GM04503 (cell line): ENCODE measurements around the gene DNAH10.
A peak's percentile ranks its signal among the peaks of the same experiment; 100 is the strongest.

Source experiments
- DNase-seq: peaks from one replicate; pipeline ENCODE4 v3.0.0-alpha.2; 2012; ENCODE audit warnings: low read depth

DNAH10 gene

DNA sequence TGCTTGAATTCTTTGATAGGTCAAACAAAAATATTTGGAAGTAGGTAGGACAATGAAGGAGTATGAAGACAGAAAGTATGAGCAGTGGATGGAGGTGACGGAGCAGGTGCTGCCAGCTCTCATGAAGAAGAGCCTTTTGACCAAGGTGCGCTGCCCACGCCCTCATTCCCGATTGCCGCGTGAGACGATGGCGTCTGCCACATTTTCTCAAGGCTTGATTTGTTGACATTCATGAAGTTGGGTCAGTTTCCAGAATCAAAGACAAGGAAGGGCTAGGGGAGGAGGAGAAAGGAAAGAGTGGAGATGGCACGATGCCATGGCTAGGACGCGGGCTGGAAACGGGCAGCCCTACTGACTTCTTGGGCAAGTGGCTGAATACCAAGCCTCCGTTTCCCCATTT, 37.1 kb downstream of the DNAH10 start:
- DNase-seq: no peak

DNA sequence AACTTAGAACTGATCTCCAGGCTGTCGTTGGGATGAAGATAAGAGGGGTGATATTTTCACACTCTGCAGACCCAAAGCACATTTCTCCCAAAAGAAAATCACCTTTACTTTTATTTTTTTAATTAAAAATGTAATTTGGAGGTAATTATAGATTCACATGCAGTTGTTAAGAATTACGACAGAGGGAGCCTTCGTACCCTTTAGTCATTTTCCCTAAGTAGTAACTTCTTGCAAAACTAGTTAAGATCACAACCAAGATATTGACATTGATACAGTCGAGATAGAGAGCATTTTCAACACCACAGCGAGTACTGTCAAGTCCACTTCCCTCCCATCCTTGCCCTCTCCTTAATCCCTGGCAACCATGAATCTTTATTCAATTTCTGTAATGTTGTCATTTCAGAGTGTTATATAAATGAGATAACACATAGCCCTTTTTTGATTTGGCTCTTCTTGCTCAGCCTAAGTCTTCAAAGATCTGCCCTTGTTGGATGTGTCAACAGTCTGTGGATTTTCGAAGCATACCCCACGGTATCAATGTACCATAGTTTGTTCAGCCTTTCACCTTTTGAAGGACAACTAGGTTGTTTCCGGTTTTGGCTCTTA, 39.6 kb downstream of the DNAH10 start:
- no peak for DNase-seq

DNA sequence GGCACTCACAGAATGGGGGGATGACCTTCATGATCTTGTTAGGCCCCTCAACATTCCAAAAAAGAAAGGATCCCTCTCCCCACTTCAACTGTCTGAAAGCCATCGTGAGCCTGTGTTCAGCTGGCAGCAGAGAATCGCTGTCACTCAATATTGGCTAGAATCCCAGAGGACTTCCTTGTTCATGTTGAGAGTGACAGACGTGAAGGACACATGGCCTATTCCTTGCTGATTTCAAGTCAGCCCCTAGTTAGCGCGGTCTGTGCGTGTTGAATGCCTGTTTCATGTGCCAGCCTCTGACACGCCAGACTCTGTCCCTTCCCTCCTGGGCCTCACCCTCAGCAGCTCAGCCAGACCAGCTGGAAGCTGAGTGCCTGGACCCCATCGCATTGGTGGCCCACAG, 43.1 kb downstream of the DNAH10 start:
- DNase-seq: no peak

DNA sequence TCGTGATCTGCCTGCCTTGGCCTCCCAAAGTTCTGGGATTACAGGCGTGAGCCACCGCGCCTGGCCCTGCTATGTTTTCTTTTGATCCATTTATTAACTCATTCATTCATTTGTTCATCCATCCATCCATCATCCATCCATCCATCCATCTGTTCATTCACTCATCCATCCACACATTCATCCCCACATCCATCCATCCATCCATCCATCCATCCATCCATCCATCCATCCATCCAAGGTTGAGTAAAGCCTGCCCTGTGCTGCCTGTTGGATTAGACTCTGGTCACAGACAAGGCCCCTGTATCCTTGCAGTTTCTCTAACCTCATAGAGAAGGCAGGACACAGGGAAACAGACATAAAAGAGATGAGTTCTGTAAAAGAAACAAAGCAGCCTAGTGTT, 44.9 kb downstream of the DNAH10 start:
- no peak for DNase-seq

DNA sequence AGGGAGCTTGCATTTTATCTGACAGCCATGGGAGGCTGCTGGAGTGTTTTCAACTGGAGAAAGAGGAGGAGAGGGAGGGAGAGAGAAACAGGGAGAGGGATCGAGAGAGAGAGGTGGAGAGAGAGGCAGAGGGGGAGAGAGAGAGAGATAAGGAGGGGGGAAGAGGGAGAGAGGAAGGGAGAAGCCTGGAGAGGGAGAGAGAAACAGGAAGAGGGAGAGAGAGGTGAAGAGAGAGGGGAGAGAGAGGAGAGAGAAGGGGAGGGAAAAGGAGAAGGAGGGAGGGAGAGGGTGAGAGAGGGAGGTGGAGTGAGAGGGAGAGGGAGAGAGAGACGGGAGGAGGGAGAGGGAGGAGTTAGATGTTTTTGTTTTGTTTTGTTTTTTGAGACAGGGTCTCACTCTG, 45.6 kb downstream of the DNAH10 start:
- no peak for DNase-seq

DNA sequence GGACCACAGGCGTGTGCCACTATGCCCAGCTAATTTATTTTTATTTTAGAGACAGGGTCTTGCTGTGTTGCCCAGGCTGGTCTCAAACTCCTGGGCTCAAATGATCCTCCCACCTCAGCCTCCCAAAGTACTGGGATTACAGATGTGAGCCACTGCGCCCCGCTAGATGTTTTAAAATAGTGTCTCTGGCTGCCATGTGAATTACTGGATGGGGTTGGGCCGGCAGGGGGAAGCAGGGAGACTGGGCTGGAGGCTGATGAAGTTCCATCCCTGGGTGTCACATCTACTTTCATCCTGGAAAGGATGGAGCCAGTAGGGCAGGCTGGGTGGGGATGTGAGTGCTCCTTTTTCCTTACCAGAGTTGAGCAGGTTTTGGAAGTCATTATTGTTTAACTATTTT, 46.1 kb downstream of the DNAH10 start:
- DNase-seq: no peak

DNA sequence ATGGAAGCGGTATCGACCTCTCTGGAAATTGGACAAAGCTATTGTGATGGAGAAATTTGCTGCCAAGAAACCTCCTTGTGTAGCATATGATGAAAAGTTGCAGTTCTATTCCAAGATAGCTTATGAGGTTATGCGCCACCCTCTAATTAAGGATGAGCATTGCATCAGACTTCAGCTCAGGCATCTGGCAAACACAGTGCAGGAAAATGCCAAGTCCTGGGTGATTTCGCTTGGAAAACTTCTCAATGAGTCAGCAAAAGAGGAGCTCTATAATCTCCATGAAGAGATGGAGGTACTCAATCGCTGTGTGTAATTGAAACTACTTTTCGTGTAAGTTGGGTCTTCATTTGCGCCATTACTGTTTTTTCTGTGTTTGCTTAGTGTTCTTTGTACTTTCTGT, 51.2 kb downstream of the DNAH10 start:
- peak; percentile 54 for DNase-seq

DNA sequence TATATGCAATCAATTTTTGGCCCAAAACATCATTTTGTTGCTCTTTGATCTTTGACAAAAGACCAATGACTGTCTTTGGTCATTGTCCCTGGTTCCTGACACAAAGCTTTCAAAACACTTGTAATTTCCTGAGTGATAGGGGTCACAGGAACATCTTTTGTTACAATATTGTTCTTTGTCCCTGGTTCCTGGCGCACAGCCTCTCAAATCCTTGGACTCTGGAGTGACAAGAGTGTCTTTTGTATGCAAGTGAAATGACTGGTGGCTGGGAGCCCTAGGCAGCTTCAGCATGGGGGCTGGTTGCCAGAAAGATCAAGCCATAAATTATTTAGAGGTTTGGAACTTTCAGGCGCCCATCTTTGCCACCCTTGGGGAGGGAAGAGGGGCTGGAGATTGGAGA, 53.9 kb downstream of the DNAH10 start:
- DNase-seq: no peak

DNA sequence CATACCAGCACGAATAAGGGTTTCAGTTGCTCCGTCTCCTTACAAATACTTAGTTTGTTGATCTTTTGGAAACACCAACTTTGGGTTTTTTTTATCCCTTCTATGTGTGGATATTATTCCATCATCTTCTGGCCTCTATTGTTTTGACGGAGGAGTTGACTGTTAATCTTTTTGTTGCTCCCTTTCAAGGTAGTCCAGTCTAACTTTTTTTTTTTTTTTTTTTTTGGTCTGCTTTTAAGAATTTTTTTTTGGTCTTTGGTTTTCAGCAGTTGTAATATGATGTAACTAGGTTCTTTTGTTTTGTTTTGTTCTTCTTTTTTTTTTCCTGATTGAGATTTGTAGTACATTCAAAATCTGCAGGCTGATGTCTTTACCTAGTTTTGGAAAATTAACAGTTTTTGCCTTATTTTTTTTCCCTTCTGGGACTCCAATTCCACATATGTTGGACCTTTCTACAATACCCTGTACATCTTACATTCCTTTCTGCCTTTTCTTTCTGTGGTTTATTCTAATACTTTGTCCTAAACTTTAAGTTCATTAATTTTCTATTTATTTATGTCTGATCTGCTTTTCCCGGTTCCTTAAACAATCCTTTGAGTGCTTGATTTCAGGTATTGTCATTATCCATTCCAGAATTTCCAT, 54.9 kb downstream of the DNAH10 start:
- DNase-seq: no peak

DNA sequence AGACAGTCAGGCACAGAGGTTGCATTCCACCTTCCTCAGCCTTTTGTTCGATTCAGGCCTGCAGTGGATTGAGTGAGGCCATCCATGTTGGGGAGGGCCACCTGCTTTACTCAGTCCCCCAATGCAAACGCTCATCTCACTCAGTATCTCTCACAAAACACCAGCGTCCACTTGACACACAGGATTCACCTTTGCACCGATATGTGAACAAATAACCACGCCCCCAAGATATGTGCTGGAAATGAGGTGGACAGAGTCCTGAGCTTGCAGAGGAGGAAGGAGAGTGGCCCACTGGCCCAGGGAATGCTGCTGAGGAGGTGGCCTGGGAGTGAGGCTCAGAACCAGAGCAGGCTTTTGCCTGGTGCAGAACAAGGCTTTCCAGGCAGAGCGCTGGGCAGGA, 60.7 kb downstream of the DNAH10 start:
- no peak for DNase-seq

DNA sequence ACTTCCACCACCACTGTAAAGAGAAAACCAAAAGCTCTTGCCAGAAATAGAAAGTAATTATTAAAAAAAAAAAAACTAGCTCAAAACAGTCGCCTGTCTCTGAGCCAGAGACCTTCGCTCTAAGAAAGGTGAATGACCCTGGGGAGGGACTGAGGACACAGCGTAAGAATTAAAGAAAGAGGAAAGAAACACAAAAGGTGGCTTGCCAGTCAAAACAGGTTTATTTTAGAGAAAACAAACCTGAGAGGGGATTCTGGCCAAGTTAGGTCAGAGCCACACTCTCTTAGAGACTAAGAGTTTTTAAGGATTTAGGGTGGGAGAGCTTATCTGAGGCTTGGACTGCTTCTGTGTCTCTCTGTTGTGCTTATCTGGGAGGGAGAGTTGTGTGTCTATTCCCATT, 66.0 kb downstream of the DNAH10 start:
- no peak for DNase-seq

DNA sequence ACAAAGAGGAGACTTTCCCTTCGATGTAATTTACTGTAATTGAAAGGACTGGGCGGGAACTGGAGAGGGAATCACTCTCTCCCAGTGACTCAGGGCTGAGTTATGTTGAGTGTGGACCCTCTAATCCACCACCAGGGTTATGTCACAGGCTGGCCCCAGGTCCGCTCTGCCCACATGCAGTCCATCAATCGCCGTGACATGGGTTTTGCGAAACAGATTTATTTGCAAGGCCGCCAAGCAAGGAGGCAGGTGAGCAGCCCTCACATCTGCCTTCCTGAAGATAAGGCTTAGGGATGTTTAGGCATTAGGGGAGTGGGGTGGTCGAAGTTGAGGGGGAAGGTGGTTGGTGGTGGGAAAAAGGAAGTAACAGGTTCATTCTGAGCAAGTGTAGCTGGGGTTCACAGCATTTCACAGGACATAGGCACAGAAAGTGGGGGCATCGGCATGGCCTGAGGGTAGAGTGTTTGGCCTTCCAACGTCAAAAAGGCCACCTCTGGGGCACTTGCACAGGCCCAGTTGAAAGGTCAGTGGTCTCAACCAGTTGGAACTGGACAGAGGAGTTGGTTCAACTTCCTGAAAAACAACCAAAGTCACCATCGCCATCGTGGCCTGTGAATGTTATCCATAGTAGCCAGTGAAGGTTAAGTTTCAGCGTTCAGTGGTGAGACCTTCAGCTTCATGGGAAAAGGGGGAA, 66.9 kb downstream of the DNAH10 start:
- no peak for DNase-seq

DNA sequence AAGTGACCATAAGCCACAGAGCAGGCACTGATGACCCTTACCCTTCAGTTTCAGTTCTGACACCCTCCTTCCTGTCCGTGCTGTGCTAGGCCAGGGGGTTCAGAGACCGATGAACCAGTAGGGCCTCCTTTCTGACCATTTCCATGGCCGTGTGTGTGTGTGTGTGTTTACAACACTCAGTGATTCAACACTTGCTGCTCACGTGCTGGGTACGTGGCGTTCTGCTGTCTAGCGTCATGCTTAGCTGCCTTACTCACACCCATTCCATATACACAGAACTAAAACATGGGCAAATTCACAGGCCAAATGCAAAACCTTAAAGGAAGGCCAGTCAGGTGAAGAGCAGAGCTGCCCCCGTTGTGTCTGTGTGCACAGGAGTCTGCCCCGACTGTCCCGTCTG, 67.5 kb downstream of the DNAH10 start:
- DNase-seq: no peak

DNA sequence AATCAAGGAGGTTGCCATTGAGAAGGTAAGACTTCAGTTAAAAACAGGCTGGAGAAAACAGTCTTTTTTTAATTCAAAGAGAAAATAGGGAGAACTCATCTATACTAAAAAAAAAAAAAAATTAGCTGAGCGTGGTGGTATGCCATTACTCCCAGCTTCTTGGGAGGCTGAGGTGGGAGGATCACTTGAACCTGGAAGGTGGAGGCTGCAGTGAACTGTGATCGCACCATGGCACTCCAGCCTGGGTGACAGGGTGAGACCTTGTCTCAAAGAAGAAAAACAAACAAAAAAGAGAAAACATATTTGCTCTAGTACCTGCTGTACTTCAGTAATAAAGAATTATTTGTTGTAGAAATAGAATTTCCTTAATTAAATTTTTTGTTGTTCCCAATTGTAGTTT, 68.6 kb downstream of the DNAH10 start:
- DNase-seq: no peak

DNA sequence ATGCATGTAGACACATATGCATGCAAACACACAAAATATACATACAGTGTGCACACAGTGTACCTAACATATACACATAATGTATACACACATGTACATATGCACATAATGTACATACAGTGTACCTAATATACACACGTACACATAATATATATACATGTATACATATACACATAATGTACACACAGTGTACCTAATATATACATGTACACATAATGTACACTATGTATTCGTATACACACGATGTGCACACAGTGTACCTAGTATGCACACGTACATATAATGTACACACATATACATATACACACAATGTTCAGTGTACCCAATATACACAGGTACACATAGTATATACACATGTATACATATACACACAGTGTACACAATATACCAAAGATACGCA, 70.0 kb downstream of the DNAH10 start:
- no peak for DNase-seq

DNA sequence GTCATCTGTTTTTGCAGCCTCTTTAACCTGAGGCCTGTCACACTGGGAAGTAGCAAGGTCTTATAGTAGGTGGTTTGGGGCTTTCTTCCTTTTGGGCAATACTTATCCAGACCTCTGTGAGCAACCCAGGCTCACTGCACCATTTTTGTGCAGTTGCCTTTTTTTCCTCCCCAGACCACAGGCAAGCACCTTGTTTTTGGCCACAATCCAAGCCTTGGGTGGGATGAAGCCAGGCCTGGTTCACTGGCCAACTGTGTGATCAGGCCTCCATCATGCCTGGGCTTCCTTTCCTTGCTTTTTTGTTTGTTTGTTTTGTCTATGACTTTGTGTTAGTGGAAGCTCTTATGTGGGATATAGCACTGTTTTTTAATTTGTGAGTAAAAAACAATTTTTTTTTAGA, 71.7 kb downstream of the DNAH10 start:
- no peak for DNase-seq

DNA sequence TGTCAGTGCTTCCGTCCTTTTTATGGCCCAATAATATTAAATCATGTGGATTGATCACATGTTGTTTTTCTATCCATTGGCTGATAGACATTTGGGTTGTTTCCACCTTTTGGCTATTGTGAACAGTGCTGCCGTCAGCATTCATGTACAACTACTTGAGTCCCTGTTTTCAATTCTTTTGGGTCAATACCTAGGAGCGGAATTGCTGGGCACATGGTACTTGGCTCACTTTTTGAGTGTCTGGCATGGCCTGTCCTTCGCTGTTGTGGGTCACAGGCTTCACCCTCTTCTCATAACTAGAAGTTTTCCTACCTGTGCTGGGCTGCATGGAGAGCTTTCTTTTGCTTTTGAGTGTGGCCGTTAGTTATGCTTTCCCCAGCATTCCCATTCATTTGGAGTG, 72.7 kb downstream of the DNAH10 start:
- no peak for DNase-seq

DNA sequence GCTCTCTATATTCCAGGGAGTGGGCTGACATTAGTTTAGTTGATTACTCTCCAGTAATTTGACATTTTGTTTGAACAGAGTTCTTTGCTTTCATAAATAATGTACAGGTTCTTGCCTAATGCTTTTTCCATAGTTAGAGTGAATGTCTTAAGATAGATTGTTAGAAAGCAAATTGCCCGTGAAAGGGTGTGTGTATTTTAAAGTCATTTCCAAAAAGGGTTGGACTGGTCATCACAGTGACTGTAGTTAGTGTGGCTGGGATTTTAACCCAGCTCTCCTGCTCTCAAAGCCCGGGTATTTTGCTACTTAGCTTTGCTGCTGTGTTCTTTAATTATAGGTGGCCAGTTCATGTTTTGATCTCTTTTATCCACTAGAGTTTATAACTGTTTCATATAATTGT, 74.2 kb downstream of the DNAH10 start:
- DNase-seq: no peak

DNA sequence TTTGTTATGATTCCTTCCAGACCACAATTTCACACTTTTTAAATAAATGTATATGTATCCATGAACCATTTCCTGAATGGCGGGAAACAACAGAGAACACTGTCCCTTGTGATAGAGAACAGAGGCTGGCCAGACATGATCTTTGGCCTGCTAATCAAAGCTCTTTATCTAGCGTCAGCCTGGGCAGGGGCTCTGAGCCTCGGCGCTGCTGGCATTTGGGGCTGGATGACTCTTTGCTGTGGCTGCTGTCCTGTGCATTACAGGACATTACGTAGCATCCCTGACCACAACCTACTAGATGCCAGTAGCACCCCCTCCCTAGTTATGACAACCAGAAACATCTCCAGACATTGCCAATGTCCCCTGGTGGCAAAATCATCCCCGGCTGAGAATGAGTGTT, 77.7 kb downstream of the DNAH10 start:
- no peak for DNase-seq

DNA sequence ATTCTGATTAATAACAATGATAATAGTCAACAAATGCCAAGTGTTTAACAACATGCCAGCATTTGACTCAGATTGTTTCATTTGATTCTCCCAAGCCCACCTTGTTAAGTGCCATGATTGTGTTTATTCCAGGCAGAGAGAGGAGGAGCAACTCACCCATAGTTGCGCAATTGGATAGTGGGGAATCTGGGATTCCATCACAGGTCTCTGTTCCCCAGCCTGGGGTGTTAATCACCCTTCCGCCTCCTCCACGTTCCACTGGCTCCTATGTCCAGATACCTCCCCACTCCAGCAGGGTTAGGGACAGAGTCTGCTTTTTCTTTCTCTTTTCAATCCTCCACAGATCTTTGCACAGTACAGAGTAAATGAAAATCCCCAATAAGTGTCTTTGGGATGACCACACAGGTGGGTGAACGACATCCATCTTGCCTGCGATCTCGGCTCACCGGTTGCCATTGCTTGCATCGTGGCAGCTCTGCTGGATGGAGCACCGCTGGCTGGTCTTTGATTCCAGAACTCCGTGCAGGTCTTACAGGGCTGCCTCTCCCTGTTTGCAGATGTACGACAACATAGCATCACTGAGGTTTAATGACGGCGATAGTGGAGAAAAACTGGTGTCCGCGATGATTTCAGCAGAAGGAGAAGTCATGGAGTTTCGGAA, 78.8 kb downstream of the DNAH10 start:
- DNase-seq: no peak

DNA sequence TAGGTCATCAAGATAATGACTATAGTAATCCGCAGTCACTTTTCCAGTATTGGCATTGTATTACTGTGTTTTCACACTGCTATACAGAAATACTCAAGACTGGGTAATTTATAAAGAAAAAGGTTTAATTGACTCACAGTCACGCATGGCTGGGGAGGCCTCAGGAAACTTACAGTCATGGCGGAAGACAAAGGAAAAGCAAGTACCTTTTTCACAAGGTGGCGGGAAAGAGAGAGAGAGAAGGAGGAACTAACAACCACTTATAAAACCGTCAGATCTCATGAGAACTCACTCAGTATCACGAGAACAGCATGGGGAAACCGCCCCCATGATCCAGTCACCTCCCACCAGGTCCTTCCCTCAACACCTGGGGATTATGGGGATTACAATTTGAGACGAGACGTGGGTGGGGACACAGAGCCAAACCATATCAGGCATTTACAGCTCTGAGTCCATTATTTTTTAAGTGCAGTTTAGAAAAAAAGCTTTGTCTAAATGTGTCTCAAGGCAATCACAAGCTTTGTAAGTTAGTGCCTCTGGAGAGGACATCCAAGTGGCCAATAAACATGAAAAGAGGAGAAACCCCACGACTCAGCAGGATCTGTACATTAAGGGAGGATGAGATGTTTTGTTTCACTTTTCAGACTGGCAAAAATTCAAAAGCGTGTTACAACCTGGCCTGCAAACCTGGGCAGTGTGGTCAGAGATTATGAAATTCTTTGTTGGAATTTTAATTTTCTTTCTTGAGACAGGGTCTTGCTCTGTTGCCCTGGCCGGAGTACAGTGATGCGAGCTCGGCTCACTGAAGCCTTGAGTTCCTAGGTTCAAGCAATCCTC, 82.0 kb downstream of the DNAH10 start:
- no peak for DNase-seq

DNA sequence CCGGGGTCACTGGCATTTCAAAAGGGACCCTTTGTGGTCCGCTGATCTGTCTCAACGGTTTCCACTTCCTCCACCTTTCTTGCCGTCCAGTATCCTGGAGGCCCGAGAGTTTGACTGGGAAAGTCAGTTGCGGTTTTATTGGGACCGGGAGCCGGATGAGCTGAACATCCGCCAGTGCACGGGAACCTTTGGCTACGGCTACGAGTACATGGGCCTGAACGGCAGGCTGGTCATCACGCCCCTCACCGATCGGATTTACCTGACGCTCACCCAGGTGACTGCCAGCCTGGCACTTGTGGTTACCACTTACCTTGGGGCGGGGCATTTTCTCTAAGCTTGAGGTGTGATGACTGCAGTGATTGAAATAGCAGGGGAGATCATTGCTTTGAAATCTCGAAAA, 83.8 kb downstream of the DNAH10 start:
- DNase-seq: no peak
